Stimulated activated CD8-positive, alpha-beta memory T cell treated with anti-CD3 and anti-CD28 coated beads, Interleukin-4, amount 100 ng/mL, for 1 hour (primary cell): ENCODE data around the gene GPD1.
"Not testable (repeated sequence)": the region's sequence is repeated elsewhere in the genome, so short reads cannot be mapped to it uniquely, and the experiment has no call there.

Source experiments
- DNase-seq, 2 donors: peaks; one replicate each; pipeline ENCODE4 v3.0.0-alpha.2; 2020; ENCODE audit warnings: low read depth in 2 of 2, low spot score in 1 of 2

The GPD1 gene

GRCh38 chr12:50120521-50120920 lies 16.7 kb downstream of the GPD1 start:
- no peak for DNase-seq

- DNase-seq: no peak
Observed at GRCh38 chr12:50120953-50121352, 17.1 kb downstream of the GPD1 start.

- no peak for DNase-seq
Observed at GRCh38 chr12:50121641-50122040, 17.8 kb downstream of the GPD1 start.

GRCh38 chr12:50123203-50123602 lies 19.4 kb downstream of the GPD1 start:
- DNase-seq: no peak

- DNase-seq: no peak
Observed at GRCh38 chr12:50127546-50127945, 23.7 kb downstream of the GPD1 start.

GRCh38 chr12:50129290-50129689 lies 25.5 kb downstream of the GPD1 start:
- no peak for DNase-seq

- no peak for DNase-seq
Observed at GRCh38 chr12:50132505-50133135, 28.8 kb downstream of the GPD1 start.

- no peak for DNase-seq
Observed at GRCh38 chr12:50142993-50143392, 39.2 kb downstream of the GPD1 start.

- no peak for DNase-seq
Observed at GRCh38 chr12:50145439-50145838, 41.6 kb downstream of the GPD1 start.

- no peak for DNase-seq
Observed at GRCh38 chr12:50147281-50147680, 43.5 kb downstream of the GPD1 start.

- not testable (repeated sequence) for DNase-seq
Observed at GRCh38 chr12:50148011-50148410, 44.2 kb downstream of the GPD1 start.

GRCh38 chr12:50149311-50149710 lies 45.5 kb downstream of the GPD1 start:
- no peak for DNase-seq

- DNase-seq: no peak
Observed at GRCh38 chr12:50151047-50151687, 47.4 kb downstream of the GPD1 start.

- DNase-seq: not testable (repeated sequence)
Observed at GRCh38 chr12:50154947-50155346, 51.1 kb downstream of the GPD1 start.

GRCh38 chr12:50156641-50157040 lies 52.8 kb downstream of the GPD1 start:
- DNase-seq: no peak

- no peak for DNase-seq
Observed at GRCh38 chr12:50157259-50157658, 53.5 kb downstream of the GPD1 start.

GRCh38 chr12:50160643-50161042 lies 56.8 kb downstream of the GPD1 start:
- DNase-seq: no peak
